Hepatocyte (in vitro differentiated cells): ENCODE measurements around the gene SLC38A2.

Experiments used
- CTCF ChIP-seq: fragments of 200-600 bp; sonication (generic); IDR thresholded peaks from 2 replicates; pipeline ENCODE4 v1.5.1; 2016; ENCODE audit warnings: antibody characterized with exemption, mild to moderate bottlenecking; ENCODE audit not compliant: poor library complexity
- EZH2 ChIP-seq: fragments of 200-600 bp; sonication (generic); IDR thresholded peaks from 2 replicates; pipeline ENCODE4 v1.6.1; 2016; ENCODE audit warnings: antibody characterized with exemption, mild to moderate bottlenecking, borderline replicate concordance
- EZH2phosphoT487 ChIP-seq: fragments of 200-600 bp; sonication (generic); IDR thresholded peaks from one replicate; pipeline ENCODE4 v1.6.1; 2018; ENCODE audit warnings: antibody characterized with exemption, mild to moderate bottlenecking, low read depth, moderate library complexity; ENCODE audit not compliant: unreplicated experiment, severe bottlenecking

- no peak for TF ChIP-seq CTCF
- TF ChIP-seq EZH2, result no peak
- TF ChIP-seq EZH2phosphoT487, result no peak
Measured at GRCh38 chr12:46339051-46339450, 33.5 kb downstream of the SLC38A2 start.
